GM23338 (cell line): Measurements from ENCODE around the gene UNC13A. TPM values are rescaled to one million over a fixed set of nuclear protein-coding genes. Genes with fewer than 3 reads are reported as not detected.

Experiments
- CTCF ChIP-seq, 2 experiments: fragments of 200-600 bp in 1 of 2; sonication (generic) in 1 of 2; conservative IDR thresholded peaks; 2 replicates each; pipeline versions ENCODE4 v1.5.1 to v1.6.1; 2016 to 2017; ENCODE audit warnings: antibody characterized with exemption in 2 of 2, low read depth in 2 of 2, mild to moderate bottlenecking in 2 of 2, moderate library complexity in 1 of 2
- EZH2phosphoT487 ChIP-seq: fragments of 200-600 bp; sonication (generic); IDR thresholded peaks from one replicate; pipeline ENCODE4 v1.8.1; 2018; ENCODE audit warnings: antibody characterized with exemption; ENCODE audit not compliant: unreplicated experiment
- JUNB ChIP-seq: IDR thresholded peaks from one replicate; pipeline ENCODE4 v1.6.1; 2016; ENCODE audit warnings: antibody characterized with exemption; ENCODE audit not compliant: unreplicated experiment
- NANOG ChIP-seq: IDR thresholded peaks from 2 replicates; pipeline ENCODE4 v1.6.1; 2016; ENCODE audit warnings: antibody characterized with exemption, borderline replicate concordance
- STAT1 ChIP-seq: IDR thresholded peaks from one replicate; pipeline ENCODE4 v1.6.1; 2016; ENCODE audit warnings: antibody characterized with exemption; ENCODE audit not compliant: unreplicated experiment
- ZNF114 ChIP-seq: fragments of 250-450 bp; sonication (Bioruptor Pico); IDR thresholded peaks from 2 replicates; pipeline ENCODE4 v1.5.0; 2020; ENCODE audit warnings: mild to moderate bottlenecking, moderate library complexity
- ZNF331 ChIP-seq: fragments of 250-450 bp; sonication (Bioruptor Pico); IDR thresholded peaks from 2 replicates; pipeline ENCODE4 v1.5.0; 2020; ENCODE audit warnings: low read depth, mild to moderate bottlenecking, moderate library complexity
- ZNF462 ChIP-seq: fragments of 250-450 bp; sonication (Bioruptor Pico); IDR thresholded peaks from 2 replicates; pipeline ENCODE4 v1.5.0; 2020; ENCODE audit warnings: mild to moderate bottlenecking, moderate library complexity
- polyA plus RNA-seq: library from polyadenylated mRNA; unstranded; fragments of >200 nt; fragmentation: Nextera tagmentation; extraction: Ambion mirVana; gene quantifications from 2 replicates; pipeline ENCODE4 v1.2.1, GENCODE V29; 2016
- total RNA-seq: library from RNA; depleted of rRNA; stranded (reverse); fragments of >200 nt; shearing (Covaris generic); gene quantifications from 2 replicates; pipeline ENCODE4 v1.2.3, GENCODE V29; 2014

Gene UNC13A
- total and polyA plus RNA-seq, 2 experiments from 2014 or later: 9.5 to 30.4 TPM

- TF ChIP-seq ZNF462 (CRISPR knock-in tag) (no peak), EZH2phosphoT487 (no peak), NANOG (no peak), JUNB (no peak), ZNF331 (no peak), ZNF114 (CRISPR knock-in tag) (no peak), STAT1 (no peak), CTCF (conservative IDR thresholded peaks at IDR 0.05; ENCODE audit: low read depth in 2 of 2) (no peak)
Observed at GRCh38 chr19:17719730-17720400, 31.7 kb upstream of the UNC13A start (continued).
